Smooth muscle cell (in vitro differentiated cells): Measurements from ENCODE around the gene MC1R. TPM values are rescaled to one million over a fixed set of nuclear protein-coding genes. Genes with fewer than 3 reads are reported as not detected.

Source experiments
- DNase-seq: peaks from one replicate; lab custom pipeline; 2025; ENCODE audit not compliant: unreplicated experiment; lab: John Stamatoyannopoulos, UW
- H2AFZ ChIP-seq: fragments of 200-600 bp; sonication (generic); 2 replicates; pipeline ENCODE4 v1.6.0; 2016; ENCODE audit warnings: antibody characterized with exemption, low read depth, mild to moderate bottlenecking
- H3F3A ChIP-seq: fragments of 200-600 bp; sonication (generic); 2 replicates; pipeline ENCODE4 v1.6.0; 2017; ENCODE audit warnings: antibody characterized with exemption, low read depth
- H3K27ac ChIP-seq: fragments of 200-600 bp; sonication (generic); 2 replicates; pipeline ENCODE4 v1.5.1; 2016; ENCODE audit warnings: low read depth, mild to moderate bottlenecking
- H3K27me3 ChIP-seq: fragments of 200-600 bp; sonication (generic); 2 replicates; pipeline ENCODE4 v1.6.1; 2016; ENCODE audit warnings: low read depth, mild to moderate bottlenecking
- H3K36me3 ChIP-seq: fragments of 200-600 bp; sonication (generic); 2 replicates; pipeline ENCODE4 v1.5.1; 2016; ENCODE audit warnings: low read depth
- H3K4me1 ChIP-seq: fragments of 200-600 bp; sonication (generic); 2 replicates; pipeline ENCODE4 v1.5.1; 2016; ENCODE audit warnings: low read depth
- H3K4me2 ChIP-seq: fragments of 200-600 bp; sonication (generic); 2 replicates; pipeline ENCODE4 v1.6.0; 2016; ENCODE audit warnings: mild to moderate bottlenecking
- H3K4me3 ChIP-seq: fragments of 200-600 bp; sonication (generic); 2 replicates; pipeline ENCODE4 v1.5.1; 2016; ENCODE audit warnings: mild to moderate bottlenecking
- H3K79me2 ChIP-seq: fragments of 200-600 bp; sonication (generic); 2 replicates; pipeline ENCODE4 v1.6.0; 2016; ENCODE audit warnings: low read depth, mild to moderate bottlenecking
- H3K9ac ChIP-seq: fragments of 200-600 bp; sonication (generic); 2 replicates; pipeline ENCODE4 v1.6.0; 2016; ENCODE audit warnings: low read depth
- H3K9me3 ChIP-seq: fragments of 200-600 bp; sonication (generic); replicated peaks from 2 replicates; pipeline ENCODE4 v1.5.1; 2016; ENCODE audit warnings: low read depth
- H4K20me1 ChIP-seq: fragments of 200-600 bp; sonication (generic); 2 replicates; pipeline ENCODE4 v1.6.0; 2016; ENCODE audit warnings: low read depth
- WGBS: methylation state at CpG from one replicate; pipeline ENCODE4 v1.1.7; 2016; ENCODE audit warnings: low lambda C conversion rate; 5-methylcytosine and 5-hydroxymethylcytosine counted together
- polyA plus RNA-seq: library from polyadenylated mRNA; unstranded; fragments of >200 nt; fragmentation: Nextera tagmentation; extraction: Ambion mirVana; gene quantifications from 2 replicates; pipeline ENCODE4 v1.2.1, GENCODE V29; 2016
- total RNA-seq: library from RNA; depleted of rRNA; stranded (reverse); fragments of >200 nt; gene quantifications from 2 replicates; pipeline ENCODE4 v1.2.3, GENCODE V29; 2014
- TF ChIP-seq, protein P1 (sequence below): fragments of 200-600 bp; sonication (generic); IDR thresholded peaks from 2 replicates; pipeline ENCODE4 v1.5.1; 2017; ENCODE audit warnings: borderline replicate concordance, mild to moderate bottlenecking, antibody characterized with exemption; ENCODE audit not compliant: insufficient read depth, poor library complexity, severe bottlenecking

The MC1R gene
- total and polyA plus RNA-seq, 2 experiments from 2014 or later = 14.5 to 16.8 TPM

DNA sequence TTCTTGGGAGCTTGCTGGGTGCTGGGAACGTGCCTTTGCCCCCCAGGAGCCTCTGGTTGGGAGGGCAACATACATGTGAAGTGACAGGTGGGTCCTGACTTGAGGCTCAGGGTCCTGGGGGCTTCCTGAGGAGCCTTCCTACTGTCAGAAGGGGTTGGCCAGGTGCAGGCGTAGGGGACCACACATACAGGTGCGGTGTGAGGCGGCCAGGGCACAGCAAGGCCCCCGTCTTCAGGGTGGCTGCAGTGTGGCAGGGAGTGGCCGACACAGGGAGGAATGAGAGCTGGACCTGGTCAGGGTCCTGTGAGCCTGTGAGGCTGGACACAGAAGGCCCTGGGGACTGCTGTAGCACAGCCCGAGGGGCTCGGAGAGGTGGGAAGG is 34.6 kb upstream of the MC1R start:
- Histone ChIP-seq H3K9me3 (no peaks in the 10 kb centered on the region), H3K36me3 (no peaks in the 10 kb centered on the region), H3K27ac (no peak overlapping the region), H3K27me3 (no peaks in the 10 kb centered on the region), H3K79me2 (peaks cover 45% of the 10 kb centered on the region), H3F3A (no peaks in the 10 kb centered on the region), H3K4me3 (no peak overlapping the region), H2AFZ (no peak overlapping the region), H3K4me2 (no peak overlapping the region), H3K4me1 (no peaks in the 10 kb centered on the region), H4K20me1 (peaks cover 71% of the 10 kb centered on the region), H3K9ac (no peak overlapping the region)
- no peak for DNase-seq
- TF ChIP-seq, protein P1, sequence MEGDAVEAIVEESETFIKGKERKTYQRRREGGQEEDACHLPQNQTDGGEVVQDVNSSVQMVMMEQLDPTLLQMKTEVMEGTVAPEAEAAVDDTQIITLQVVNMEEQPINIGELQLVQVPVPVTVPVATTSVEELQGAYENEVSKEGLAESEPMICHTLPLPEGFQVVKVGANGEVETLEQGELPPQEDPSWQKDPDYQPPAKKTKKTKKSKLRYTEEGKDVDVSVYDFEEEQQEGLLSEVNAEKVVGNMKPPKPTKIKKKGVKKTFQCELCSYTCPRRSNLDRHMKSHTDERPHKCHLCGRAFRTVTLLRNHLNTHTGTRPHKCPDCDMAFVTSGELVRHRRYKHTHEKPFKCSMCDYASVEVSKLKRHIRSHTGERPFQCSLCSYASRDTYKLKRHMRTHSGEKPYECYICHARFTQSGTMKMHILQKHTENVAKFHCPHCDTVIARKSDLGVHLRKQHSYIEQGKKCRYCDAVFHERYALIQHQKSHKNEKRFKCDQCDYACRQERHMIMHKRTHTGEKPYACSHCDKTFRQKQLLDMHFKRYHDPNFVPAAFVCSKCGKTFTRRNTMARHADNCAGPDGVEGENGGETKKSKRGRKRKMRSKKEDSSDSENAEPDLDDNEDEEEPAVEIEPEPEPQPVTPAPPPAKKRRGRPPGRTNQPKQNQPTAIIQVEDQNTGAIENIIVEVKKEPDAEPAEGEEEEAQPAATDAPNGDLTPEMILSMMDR = no peak
- WGBS = 97% methylated on average over 8 of the region's 8 CpGs

DNA sequence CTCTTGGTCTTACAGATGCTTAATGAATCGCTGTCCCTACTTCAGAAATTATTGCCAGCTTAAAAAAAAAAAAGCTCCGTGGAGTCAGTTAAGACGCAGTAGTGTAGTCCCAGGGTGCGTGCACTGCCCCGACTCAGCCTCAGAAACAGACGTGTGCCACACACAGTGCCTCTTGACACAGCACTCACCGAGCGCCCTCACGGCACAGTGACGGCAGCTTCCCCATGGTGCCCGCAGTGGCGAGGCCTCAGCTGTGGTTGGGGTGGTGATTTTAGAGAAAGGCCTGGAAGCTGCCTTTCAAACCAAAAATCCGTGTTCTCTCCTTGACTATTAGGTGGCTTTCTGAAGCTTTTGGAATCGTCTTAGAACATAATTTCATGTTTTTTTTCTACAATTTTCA is 31.4 kb upstream of the MC1R start:
- no peak overlapping the region for H3K9ac ChIP-seq
- no peaks in the 10 kb centered on the region for H3K4me1 ChIP-seq
- H3K9me3 ChIP-seq = no peaks in the 10 kb centered on the region
- no peak for DNase-seq
- no peaks in the 10 kb centered on the region for H3K36me3 ChIP-seq
- H2AFZ ChIP-seq = no peak overlapping the region
- H3K27ac ChIP-seq = no peak overlapping the region
- no peaks in the 10 kb centered on the region for H3F3A ChIP-seq
- no peaks in the 10 kb centered on the region for H3K27me3 ChIP-seq
- TF ChIP-seq, protein P1 = no peak
- 98% methylated on average over 14 of the region's 14 CpGs for WGBS
- peaks cover 22% of the 10 kb centered on the region for H3K79me2 ChIP-seq
- H3K4me2 ChIP-seq = no peak overlapping the region
- peaks cover 68% of the 10 kb centered on the region for H4K20me1 ChIP-seq
- H3K4me3 ChIP-seq = no peak overlapping the region

DNA sequence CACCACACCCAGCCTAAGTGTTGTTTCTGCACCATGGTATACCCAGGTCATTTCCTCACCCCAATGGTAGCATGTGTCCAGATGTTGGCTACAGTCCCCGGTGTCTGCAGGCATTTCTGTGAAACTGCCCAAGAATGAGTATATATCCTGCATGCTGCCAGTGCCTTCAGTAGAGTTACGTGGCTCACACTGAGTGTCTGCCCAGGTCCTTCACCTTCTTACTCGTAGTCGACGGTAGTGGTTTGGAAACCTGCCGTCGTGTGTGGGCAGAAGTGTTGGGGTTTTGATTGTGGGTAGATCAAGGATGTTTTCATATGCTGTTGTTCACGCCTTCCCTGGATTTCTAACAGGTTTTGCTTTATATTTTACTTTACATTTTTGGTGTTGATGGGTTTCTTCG is 28.5 kb upstream of the MC1R start:
- 98% methylated on average over 9 of the region's 9 CpGs for WGBS
- no peak overlapping the region for H3K4me2 ChIP-seq
- no peak for DNase-seq
- H3K9ac ChIP-seq = no peak overlapping the region
- TF ChIP-seq, protein P1 = no peak
- H3K27ac ChIP-seq = no peak overlapping the region
- H3K36me3 ChIP-seq = no peaks in the 10 kb centered on the region
- H3K4me3 ChIP-seq = no peak overlapping the region
- no peaks in the 10 kb centered on the region for H3K27me3 ChIP-seq
- H3K4me1 ChIP-seq = no peaks in the 10 kb centered on the region
- peaks cover 5% of the 10 kb centered on the region for H3K79me2 ChIP-seq
- peaks cover 62% of the 10 kb centered on the region for H4K20me1 ChIP-seq
- H3K9me3 ChIP-seq = no peaks in the 10 kb centered on the region
- H2AFZ ChIP-seq = no peak overlapping the region
- no peaks in the 10 kb centered on the region for H3F3A ChIP-seq

DNA sequence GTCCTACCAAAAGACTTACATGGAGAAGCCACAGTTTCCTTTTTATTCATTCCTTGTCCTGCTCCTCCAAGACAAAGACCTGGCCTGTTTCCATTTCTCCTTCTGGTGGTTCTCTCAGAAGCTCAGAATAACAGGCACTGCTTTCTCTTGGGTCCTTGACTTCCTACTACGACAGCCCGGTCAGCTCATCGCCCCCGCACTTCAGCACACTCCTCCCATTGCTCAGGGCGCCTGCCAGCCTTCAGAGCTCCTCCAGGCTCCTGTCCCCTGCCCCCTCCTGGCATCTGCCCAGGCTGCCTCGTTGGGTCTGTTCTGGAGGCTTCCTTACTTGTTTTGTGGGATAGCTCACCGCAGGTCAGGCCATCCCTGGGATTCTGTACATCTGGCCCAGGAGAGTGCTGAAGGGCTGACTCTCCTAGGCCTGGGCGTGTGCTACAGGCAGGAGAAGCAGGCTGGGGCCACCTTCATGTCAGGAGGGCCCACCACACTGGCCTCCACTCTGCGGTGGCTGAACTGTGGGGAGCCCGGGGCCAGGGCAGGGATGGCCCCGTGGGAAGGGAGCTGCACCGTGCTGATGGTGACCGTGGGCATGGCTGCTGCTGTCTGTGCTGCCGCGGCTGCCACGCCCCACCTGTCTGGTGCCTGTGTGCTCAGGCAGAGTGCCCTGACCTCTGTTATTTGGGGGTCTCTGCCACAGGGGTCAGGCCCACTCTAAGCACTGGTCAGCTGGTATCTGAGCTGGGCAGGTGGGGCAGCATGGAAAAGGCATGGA is 27.6 kb upstream of the MC1R start:
- Histone ChIP-seq H3F3A (no peaks in the 10 kb centered on the region), H3K4me2 (no peak overlapping the region), H3K9ac (no peak overlapping the region), H3K36me3 (no peaks in the 10 kb centered on the region), H3K9me3 (no peaks in the 10 kb centered on the region), H2AFZ (no peak overlapping the region), H3K27ac (no peak overlapping the region), H3K4me3 (no peak overlapping the region), H4K20me1 (peaks cover 63% of the 10 kb centered on the region), H3K79me2 (peaks cover 5% of the 10 kb centered on the region), H3K4me1 (no peaks in the 10 kb centered on the region), H3K27me3 (no peaks in the 10 kb centered on the region)
- TF ChIP-seq, protein P1 = no peak
- 95% methylated on average over 13 of the region's 16 CpGs for WGBS
- no peak for DNase-seq
